Neural cell (in vitro differentiated cells): ENCODE measurements around the gene AZGP1. TPM values are rescaled to one million over a fixed set of nuclear protein-coding genes. Genes with fewer than 3 reads are reported as not detected.
"Not testable (repeated sequence)": the region's sequence is repeated elsewhere in the genome, so short reads cannot be mapped to it uniquely, and the experiment has no call there.

Source experiments
- H2AFZ ChIP-seq: fragments of 200-600, 300-800 bp; sonication (generic), shearing (Covaris generic); 2 replicates; pipeline ENCODE4 v1.6.0; 2014; ENCODE audit warnings: low read depth, mild to moderate bottlenecking, antibody characterized with exemption, low read length, moderate library complexity
- H3F3A ChIP-seq: fragments of 200-600 bp; shearing (Covaris generic); 2 replicates; pipeline ENCODE4 v1.6.1; 2016; ENCODE audit warnings: mild to moderate bottlenecking, moderate library complexity, mixed read lengths, antibody characterized with exemption, low read length; ENCODE audit not compliant: insufficient read depth, poor library complexity, severe bottlenecking
- H3K27ac ChIP-seq: fragments of 200-600, 300-800 bp; sonication (generic), shearing (Covaris generic); 2 replicates; pipeline ENCODE4 v1.5.1; 2014; ENCODE audit warnings: mild to moderate bottlenecking, low read length, moderate library complexity
- H3K27me3 ChIP-seq: fragments of 300-800, 200-600 bp; sonication (generic), shearing (Covaris generic); 2 replicates; pipeline ENCODE4 v1.6.0; 2014; ENCODE audit warnings: mild to moderate bottlenecking, low read depth, low read length, moderate library complexity; ENCODE audit not compliant: insufficient read depth
- H3K36me3 ChIP-seq: fragments of 300-800, 200-600 bp; sonication (generic), shearing (Covaris generic); 2 replicates; pipeline ENCODE4 v1.5.1; 2014; ENCODE audit warnings: mild to moderate bottlenecking, antibody characterized with exemption, low read length, moderate library complexity; ENCODE audit not compliant: insufficient read depth
- H3K4me2 ChIP-seq: fragments of 300-800, 200-600 bp; sonication (generic), shearing (Covaris generic); 2 replicates; pipeline ENCODE4 v1.6.0; 2014; ENCODE audit warnings: mild to moderate bottlenecking, low read length
- H3K4me3 ChIP-seq: fragments of 300-800, 200-600 bp; sonication (generic), shearing (Covaris generic); 2 replicates; pipeline ENCODE4 v1.5.1; 2014; ENCODE audit warnings: mild to moderate bottlenecking, low read length, moderate library complexity
- H3K79me2 ChIP-seq: fragments of 200-600 bp; shearing (Covaris generic); replicated peaks from 2 replicates; pipeline ENCODE4 v1.6.0; 2014; ENCODE audit warnings: mild to moderate bottlenecking, low read length, moderate library complexity; ENCODE audit not compliant: insufficient read depth
- H3K9ac ChIP-seq: fragments of 300-800, 200-600 bp; sonication (generic), shearing (Covaris generic); 2 replicates; pipeline ENCODE4 v1.6.1; 2016; ENCODE audit warnings: mild to moderate bottlenecking, low read length, mixed read lengths
- H3K9me2 ChIP-seq: fragments of 200-600 bp; shearing (Covaris generic); 2 replicates; pipeline ENCODE4 v1.6.1; 2016; ENCODE audit warnings: mild to moderate bottlenecking, low read length, mixed read lengths; ENCODE audit not compliant: insufficient read depth
- H3K9me3 ChIP-seq: fragments of 200-600, 300-800 bp; sonication (generic), shearing (Covaris generic); 2 replicates; pipeline ENCODE4 v1.6.1; 2016; ENCODE audit warnings: mild to moderate bottlenecking, mixed run types, low read length, moderate library complexity, mixed read lengths
- H4K20me1 ChIP-seq: fragments of 200-600 bp; shearing (Covaris generic); 2 replicates; pipeline ENCODE4 v1.6.1; 2016; ENCODE audit warnings: mild to moderate bottlenecking, mixed run types; ENCODE audit not compliant: insufficient read depth
- CTCF ChIP-seq: fragments of 450-650 bp; IDR thresholded peaks from 2 replicates; pipeline ENCODE4 v1.5.1; 2014; ENCODE audit warnings: antibody characterized with exemption, mild to moderate bottlenecking, moderate library complexity; ENCODE audit not compliant: poor library complexity, severe bottlenecking
- EP300 ChIP-seq: fragments of 450-650 bp; conservative IDR thresholded peaks from 2 replicates; pipeline ENCODE4 v1.6.1; 2014; ENCODE audit warnings: antibody characterized with exemption, mild to moderate bottlenecking, moderate library complexity; ENCODE audit not compliant: poor library complexity, severe bottlenecking
- EZH2 ChIP-seq: fragments of 200-600, 300-800 bp; shearing (Covaris generic), sonication (generic); IDR thresholded peaks from 2 replicates; pipeline ENCODE4 v1.6.1; 2014; ENCODE audit warnings: antibody characterized with exemption, low read length, borderline replicate concordance, mild to moderate bottlenecking; ENCODE audit not compliant: insufficient read depth, poor library complexity, severe bottlenecking
- MXI1 ChIP-seq: fragments of 450-650 bp; conservative IDR thresholded peaks from 2 replicates; pipeline ENCODE4 v1.6.1; 2014; ENCODE audit warnings: antibody characterized with exemption, mild to moderate bottlenecking; ENCODE audit not compliant: poor library complexity, severe bottlenecking
- POLR2AphosphoS5 ChIP-seq: IDR thresholded peaks from 2 replicates; pipeline ENCODE4 v1.6.1; 2012
- RAD21 ChIP-seq: fragments of 450-650 bp; conservative IDR thresholded peaks from 2 replicates; pipeline ENCODE4 v1.6.1; 2014; ENCODE audit warnings: antibody characterized with exemption, mild to moderate bottlenecking, moderate library complexity
- SMC3 ChIP-seq: fragments of 450-650 bp; conservative IDR thresholded peaks from 2 replicates; pipeline ENCODE4 v1.6.1; 2014; ENCODE audit warnings: antibody characterized with exemption, mild to moderate bottlenecking, moderate library complexity; ENCODE audit not compliant: poor library complexity
- TAF1 ChIP-seq: IDR thresholded peaks from 2 replicates; pipeline ENCODE4 v1.6.1; 2012; ENCODE audit warnings: low read depth
- polyA plus RNA-seq: library from polyadenylated mRNA; depleted of rRNA; stranded (reverse); fragments of >200 nt; gene quantifications from 2 replicates; pipeline ENCODE4 v1.2.3, GENCODE V29; 2014
- TF ChIP-seq, protein P1 (sequence below): IDR thresholded peaks from 2 replicates; pipeline ENCODE4 v1.6.1; 2012; ENCODE audit warnings: borderline replicate concordance

AZGP1 gene
- polyA plus RNA-seq, 1 donor from 2014 or later: not detected

DNA sequence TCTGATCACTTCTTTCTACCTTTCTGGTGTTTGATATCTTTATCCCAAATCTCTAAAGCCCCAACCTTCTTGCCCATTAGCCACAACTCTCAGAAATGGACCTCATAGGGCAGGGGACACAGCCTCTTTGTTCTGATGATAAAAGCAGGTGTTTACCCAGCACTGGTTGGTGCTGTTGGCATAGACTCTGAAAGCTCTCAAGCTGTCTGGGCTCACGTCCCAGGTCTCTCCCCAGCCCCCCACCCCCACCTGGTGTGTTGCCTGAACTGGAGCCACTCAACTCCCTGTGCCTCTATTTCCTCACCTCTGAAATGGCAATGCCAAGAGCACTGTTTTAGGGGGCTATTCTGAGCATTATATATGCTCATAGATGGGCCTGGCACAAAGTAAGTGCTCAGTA, 6.0 kb downstream of the AZGP1 start:
- not testable (repeated sequence) for H3K4me3 ChIP-seq, H2AFZ ChIP-seq, H3K27ac ChIP-seq, H3K79me2 ChIP-seq, H3F3A ChIP-seq, H3K27me3 ChIP-seq, H3K9me3 ChIP-seq, H3K36me3 ChIP-seq, H3K9me2 ChIP-seq, H4K20me1 ChIP-seq, H3K9ac ChIP-seq, H3K4me2 ChIP-seq

DNA sequence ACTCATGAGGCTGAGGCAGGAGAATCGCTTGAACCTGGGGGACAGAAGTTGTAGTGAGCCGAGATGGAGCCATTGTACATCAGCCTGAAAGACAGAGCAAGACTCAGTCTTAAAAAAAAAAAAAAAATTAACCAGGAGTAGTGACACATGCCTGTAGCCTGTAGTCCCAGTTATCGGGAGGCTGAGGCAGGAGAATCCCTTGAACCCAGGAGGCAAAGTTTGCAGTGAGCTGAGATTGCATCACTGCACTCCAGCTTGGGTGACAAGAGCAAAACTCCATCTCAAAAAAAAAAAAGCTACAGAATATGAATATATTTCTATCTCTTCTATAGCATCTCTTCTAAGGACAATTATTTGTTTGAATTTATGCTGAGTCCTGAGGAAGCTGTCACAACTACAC, 6.5 kb downstream of the AZGP1 start:
- TF ChIP-seq CTCF: no peak
- TF ChIP-seq TAF1: no peak
- TF ChIP-seq MXI1: no peak
- TF ChIP-seq SMC3: no peak
- TF ChIP-seq EP300: no peak
- no peak for TF ChIP-seq POLR2AphosphoS5
- no peak for TF ChIP-seq EZH2
- TF ChIP-seq, protein P1, sequence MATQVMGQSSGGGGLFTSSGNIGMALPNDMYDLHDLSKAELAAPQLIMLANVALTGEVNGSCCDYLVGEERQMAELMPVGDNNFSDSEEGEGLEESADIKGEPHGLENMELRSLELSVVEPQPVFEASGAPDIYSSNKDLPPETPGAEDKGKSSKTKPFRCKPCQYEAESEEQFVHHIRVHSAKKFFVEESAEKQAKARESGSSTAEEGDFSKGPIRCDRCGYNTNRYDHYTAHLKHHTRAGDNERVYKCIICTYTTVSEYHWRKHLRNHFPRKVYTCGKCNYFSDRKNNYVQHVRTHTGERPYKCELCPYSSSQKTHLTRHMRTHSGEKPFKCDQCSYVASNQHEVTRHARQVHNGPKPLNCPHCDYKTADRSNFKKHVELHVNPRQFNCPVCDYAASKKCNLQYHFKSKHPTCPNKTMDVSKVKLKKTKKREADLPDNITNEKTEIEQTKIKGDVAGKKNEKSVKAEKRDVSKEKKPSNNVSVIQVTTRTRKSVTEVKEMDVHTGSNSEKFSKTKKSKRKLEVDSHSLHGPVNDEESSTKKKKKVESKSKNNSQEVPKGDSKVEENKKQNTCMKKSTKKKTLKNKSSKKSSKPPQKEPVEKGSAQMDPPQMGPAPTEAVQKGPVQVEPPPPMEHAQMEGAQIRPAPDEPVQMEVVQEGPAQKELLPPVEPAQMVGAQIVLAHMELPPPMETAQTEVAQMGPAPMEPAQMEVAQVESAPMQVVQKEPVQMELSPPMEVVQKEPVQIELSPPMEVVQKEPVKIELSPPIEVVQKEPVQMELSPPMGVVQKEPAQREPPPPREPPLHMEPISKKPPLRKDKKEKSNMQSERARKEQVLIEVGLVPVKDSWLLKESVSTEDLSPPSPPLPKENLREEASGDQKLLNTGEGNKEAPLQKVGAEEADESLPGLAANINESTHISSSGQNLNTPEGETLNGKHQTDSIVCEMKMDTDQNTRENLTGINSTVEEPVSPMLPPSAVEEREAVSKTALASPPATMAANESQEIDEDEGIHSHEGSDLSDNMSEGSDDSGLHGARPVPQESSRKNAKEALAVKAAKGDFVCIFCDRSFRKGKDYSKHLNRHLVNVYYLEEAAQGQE: no peak
- TF ChIP-seq RAD21: no peak
- H3K27me3 ChIP-seq: no peaks in the 10 kb centered on the region

DNA sequence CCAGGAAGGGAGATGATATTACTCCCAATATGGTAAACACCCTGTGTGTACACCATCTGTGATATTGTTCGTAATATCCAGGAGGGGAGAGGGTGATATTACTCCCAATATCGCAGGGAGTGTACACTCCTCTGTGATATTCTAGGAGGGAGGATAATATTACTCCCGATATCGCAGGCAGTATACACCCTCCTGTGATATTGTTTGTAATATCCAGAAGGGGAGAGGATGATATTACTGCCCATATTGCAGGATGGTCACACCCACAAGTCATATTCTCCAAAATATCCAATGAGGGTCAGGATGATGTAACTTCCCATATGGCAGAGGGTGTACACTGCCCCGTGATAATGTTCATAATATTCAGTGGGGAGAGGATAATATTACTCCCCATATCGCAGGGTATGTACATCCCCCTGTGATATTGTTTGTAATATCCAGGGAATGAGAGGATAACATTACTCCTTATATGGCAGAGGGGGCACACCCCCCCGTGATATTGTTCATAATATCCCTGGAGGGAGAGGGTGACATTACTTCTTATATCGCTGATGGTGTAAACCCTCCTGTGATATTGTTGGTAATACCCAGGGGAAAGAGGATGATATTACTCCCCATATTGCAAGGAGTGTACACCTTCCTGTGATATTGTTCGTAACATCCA, 17.1 kb downstream of the AZGP1 start:
- peaks cover 12% of the 10 kb centered on the region for H3K27me3 ChIP-seq
- no peaks in the 10 kb centered on the region for H3K36me3 ChIP-seq
- no peak overlapping the region for H3K4me2 ChIP-seq
- H4K20me1 ChIP-seq: no peaks in the 10 kb centered on the region
- H3K4me3 ChIP-seq: no peak overlapping the region
- no peak overlapping the region for H3K27ac ChIP-seq
- TF ChIP-seq TAF1 (no peak), RAD21 (no peak), EP300 (no peak), EZH2 (no peak), POLR2AphosphoS5 (no peak), CTCF (no peak), MXI1 (no peak), SMC3 (no peak)
- TF ChIP-seq, protein P1: no peak
- H3F3A ChIP-seq: no peaks in the 10 kb centered on the region
- no peaks in the 10 kb centered on the region for H3K9me3 ChIP-seq
- no peak overlapping the region for H2AFZ ChIP-seq
- H3K79me2 ChIP-seq: no peaks in the 10 kb centered on the region
- no peaks in the 10 kb centered on the region for H3K9me2 ChIP-seq
- no peak overlapping the region for H3K9ac ChIP-seq

More for the DNA sequence above, 6.5 kb downstream of the AZGP1 start:
- Histone ChIP-seq H3F3A (no peaks in the 10 kb centered on the region), H3K4me2 (no peak overlapping the region), H3K9me2 (no peaks in the 10 kb centered on the region), H2AFZ (no peak overlapping the region), H3K27ac (no peak overlapping the region), H4K20me1 (no peaks in the 10 kb centered on the region), H3K79me2 (no peaks in the 10 kb centered on the region), H3K36me3 (no peaks in the 10 kb centered on the region), H3K9me3 (no peaks in the 10 kb centered on the region), H3K4me3 (no peak overlapping the region), H3K9ac (no peak overlapping the region)
